Fibroblast of villous mesenchyme (primary cell): ENCODE measurements around the gene SOX8. TPM values are rescaled to one million over a fixed set of nuclear protein-coding genes. Genes with fewer than 3 reads are reported as not detected.

ENCODE experiments used
- DNase-seq: peaks from one replicate; pipeline ENCODE4 v3.0.0-alpha.2; 2010; ENCODE audit warnings: low read depth
- H3K4me3 ChIP-seq: 2 replicates; pipeline ENCODE4 v1.5.1; 2011; ENCODE audit warnings: low read depth, mild to moderate bottlenecking, low read length
- CTCF ChIP-seq: IDR thresholded peaks from 2 replicates; pipeline ENCODE4 v1.5.1; 2012; ENCODE audit warnings: low read depth, mild to moderate bottlenecking, low read length; ENCODE audit not compliant: insufficient read depth
- total RNA-seq: library from RNA; depleted of rRNA; stranded (reverse); fragments of >200 nt; gene quantifications from 2 replicates; pipeline ENCODE4 v1.2.3, GENCODE V29; 2012

SOX8 gene
- total RNA-seq, 1 donor = not detected

- no peak for TF ChIP-seq CTCF
- no peak overlapping the region for H3K4me3 ChIP-seq
- no peak for DNase-seq
Measured at GRCh38 chr16:983044-984030, 1.8 kb downstream of the SOX8 start.

GRCh38 chr16:984121-984694 lies 2.6 kb downstream of the SOX8 start:
- no peak for TF ChIP-seq CTCF
- DNase-seq = no peak
- no peak overlapping the region for H3K4me3 ChIP-seq

- no peak for TF ChIP-seq CTCF
- no peak for DNase-seq
- H3K4me3 ChIP-seq = no peak overlapping the region
Measured at GRCh38 chr16:984736-985636, 3.4 kb downstream of the SOX8 start.

GRCh38 chr16:985646-986400 lies 4.3 kb downstream of the SOX8 start:
- no peak for DNase-seq
- no peak overlapping the region for H3K4me3 ChIP-seq
- TF ChIP-seq CTCF = no peak

GRCh38 chr16:986411-986810 lies 4.8 kb downstream of the SOX8 start:
- TF ChIP-seq CTCF = no peak
- no peak for DNase-seq

More at GRCh38 chr16:986411-986810, 4.8 kb downstream of the SOX8 start:
- H3K4me3 ChIP-seq = no peak overlapping the region
